Esophagus squamous epithelium (tissue), 5 donors: ENCODE results near the gene PRSS57. TPM values are rescaled to one million over a fixed set of nuclear protein-coding genes. Genes with fewer than 3 reads are reported as not detected.

Experiments
- DNase-seq: peaks from one replicate; lab custom pipeline; 2025; lab: John Stamatoyannopoulos, UW
- H3K27ac ChIP-seq, 4 donors: fragments of 200-600 bp; sonication (generic); one replicate each; pipeline ENCODE4 v1.5.1; 2016 to 2019; ENCODE audit warnings: mild to moderate bottlenecking in 1 of 4
- H3K27me3 ChIP-seq, 4 donors: fragments of 200-600 bp; sonication (generic); 1 replicate in 3 of 4; 2 replicates in 1 of 4; pipeline versions ENCODE4 v1.5.1 to v1.6.0; 2017 to 2021; ENCODE audit warnings: antibody characterized with exemption in 1 of 4
- H3K36me3 ChIP-seq, 3 donors: fragments of 200-600 bp; sonication (generic); one replicate each; pipeline ENCODE4 v1.5.1; 2016 to 2019
- H3K4me1 ChIP-seq, 3 donors: fragments of 200-600 bp; sonication (generic); one replicate each; pipeline ENCODE4 v1.5.1; 2017 to 2019
- H3K4me3 ChIP-seq, 4 donors: fragments of 200-600 bp; sonication (generic); 1 replicate in 3 of 4; 2 replicates in 1 of 4; pipeline ENCODE4 v1.5.1; 2016 to 2019; ENCODE audit warnings: mild to moderate bottlenecking in 2 of 4, moderate library complexity in 1 of 4
- H3K9me3 ChIP-seq, 3 donors: fragments of 200-600 bp; sonication (generic); one replicate each; pipeline ENCODE4 v1.5.1; 2016 to 2019
- CTCF ChIP-seq, 6 experiments: fragments of 450-650 bp in 4 of 6; fragments of 200-600 bp in 2 of 6; sonication (generic) in 2 of 6; IDR thresholded peaks; one replicate each; pipeline ENCODE4 v1.5.1; 2016 to 2019; ENCODE audit warnings: antibody characterized with exemption in 6 of 6, mild to moderate bottlenecking in 4 of 6, moderate library complexity in 4 of 6
- POLR2A ChIP-seq, 4 donors: fragments of 450-650 bp; IDR thresholded peaks; one replicate each; pipeline ENCODE4 v1.6.1; 2017; ENCODE audit warnings: antibody characterized with exemption in 4 of 4, mild to moderate bottlenecking in 4 of 4, moderate library complexity in 3 of 4
- WGBS, 2 donors: methylation state at CpG; one replicate each; pipeline ENCODE4 v1.1.5; 2018; 5-methylcytosine and 5-hydroxymethylcytosine counted together
- intact Hi-C: fragments of 100-400 bp; cut with DNase I; formaldehyde crosslinking; loops from one replicate; pipeline ENCODE4 v1.15.0; 2022
- total RNA-seq, 4 donors: library from RNA; depleted of rRNA; stranded (reverse); fragments of >200 nt; gene quantifications; one replicate each; pipeline ENCODE4 v1.1.0, GENCODE V29; 2016
- donor health status: DM: yes; HTN: yes; CAD: no.

PRSS57 gene
- total RNA-seq, 4 donors from 2014 or later: not detected

GRCh38 chr19:651991-652390 lies 43.3 kb downstream of the PRSS57 start:
- intact Hi-C loops: no loop called here
- no peak overlapping the region for H3K4me3 ChIP-seq
- no peak overlapping the region for H3K27ac ChIP-seq
- H3K9me3 ChIP-seq: no peaks in the 10 kb centered on the region
- 88% methylated on average over 15 of the region's 24 CpGs; no CpG with 5 or more reads in 1 of the 2 donors for WGBS, 2 donors
- no peak for DNase-seq
- H3K27me3 ChIP-seq: no peaks in the 10 kb centered on the region
- peaks cover 0 to 25% (median 0%) of the 10 kb centered on the region in 3 donors for H3K4me1 ChIP-seq
- peaks cover 53 to 98% (median 57%) of the 10 kb centered on the region in 3 donors for H3K36me3 ChIP-seq
- TF ChIP-seq POLR2A (IDR thresholded peaks at IDR 0.05): no peak
- no peak for TF ChIP-seq CTCF (IDR thresholded peaks at IDR 0.05)

GRCh38 chr19:651114-651818 lies 44.0 kb downstream of the PRSS57 start:
- TF ChIP-seq POLR2A (IDR thresholded peaks at IDR 0.05): no peak
- Histone ChIP-seq H3K27me3 (no peaks in the 10 kb centered on the region), H3K4me3 (no peak overlapping the region), H3K9me3 (no peaks in the 10 kb centered on the region), H3K36me3 (peaks cover 53 to 98% (median 64%) of the 10 kb centered on the region in 3 donors), H3K4me1 (peaks cover 0 to 18% (median 0%) of the 10 kb centered on the region in 3 donors), H3K27ac (no peak overlapping the region)
- intact Hi-C loops: no loop called here
- DNase-seq: no peak
- 94 to 96% methylated on average over 5 to 10 of the region's 58 CpGs for WGBS, 2 donors

- H3K4me1 ChIP-seq: peaks cover 0 to 6% (median 0%) of the 10 kb centered on the region in 3 donors
- no peak for TF ChIP-seq POLR2A (IDR thresholded peaks at IDR 0.05)
- TF ChIP-seq CTCF (IDR thresholded peaks at IDR 0.05): no peak
- no peaks in the 10 kb centered on the region for H3K9me3 ChIP-seq
- intact Hi-C loops: no loop called here
- H3K4me3 ChIP-seq: no peak overlapping the region
- peaks cover 53 to 99% (median 65%) of the 10 kb centered on the region in 3 donors for H3K36me3 ChIP-seq
- H3K27ac ChIP-seq: no peak overlapping the region
- H3K27me3 ChIP-seq: no peaks in the 10 kb centered on the region
- DNase-seq: no peak
- WGBS, 2 donors: 70 to 89% methylated on average over 2 to 6 of the region's 11 CpGs
These were observed 45.1 kb downstream of the PRSS57 start for GRCh38 chr19:650121-650520.

GRCh38 chr19:648904-649801 lies 46.1 kb downstream of the PRSS57 start:
- no peaks in the 10 kb centered on the region for H3K9me3 ChIP-seq
- 91 to 97% methylated on average over 9 to 18 of the region's 53 CpGs for whole genome bisulfite sequencing, 2 donors
- no peak overlapping the region for H3K4me3 ChIP-seq
- no peaks in the 10 kb centered on the region for H3K27me3 ChIP-seq
- H3K36me3 ChIP-seq: peaks cover 52 to 100% (median 65%) of the 10 kb centered on the region in 3 donors
- peaks cover 0 to 6% (median 0%) of the 10 kb centered on the region in 3 donors for H3K4me1 ChIP-seq
- DNase-seq: no peak
- no peak overlapping the region for H3K27ac ChIP-seq
- intact Hi-C loops: no loop called here
- TF ChIP-seq CTCF (IDR thresholded peaks at IDR 0.05) (no peak), POLR2A (IDR thresholded peaks at IDR 0.05) (no peak)

GRCh38 chr19:648305-648704 lies 46.9 kb downstream of the PRSS57 start:
- Histone ChIP-seq H3K27me3 (no peaks in the 10 kb centered on the region), H3K4me1 (no peaks in the 10 kb centered on the region), H3K36me3 (peaks cover 43 to 94% (median 65%) of the 10 kb centered on the region in 3 donors), H3K9me3 (no peaks in the 10 kb centered on the region), H3K27ac (no peak overlapping the region), H3K4me3 (no peak overlapping the region)
- intact Hi-C loops: no loop called here
- 80% methylated on average over 1 of the region's 29 CpGs; no CpG with 5 or more reads in 1 of the 2 donors for WGBS, 2 donors
- TF ChIP-seq CTCF (IDR thresholded peaks at IDR 0.05) (no peak), POLR2A (IDR thresholded peaks at IDR 0.05) (no peak)
- no peak for DNase-seq
